GM12878 (cell line): ENCODE results near the gene TRAPPC12. TPM values are rescaled to one million over a fixed set of nuclear protein-coding genes. Genes with fewer than 3 reads are reported as not detected.

Source experiments
- ATAC-seq: fragments of 200-7000 bp; cut with Tn5 transposase; 3 replicates; pipeline ENCODE4 v1.9.1; 2020; ENCODE audit warnings: mild to moderate bottlenecking, moderate library complexity
- BruUV-seq: library from RNA; stranded (reverse); fragments of 400-500 nt; replicated peaks from 2 replicates; lab custom pipeline; 2021; lab: Mats Ljungman, UMichigan
- CTCF ChIA-PET: fragments of 300-600 bp; sonication (Branson Sonifier 250); formaldehyde crosslinking; extraction: SDS; loops from one replicate; lab custom pipeline; 2021; ENCODE audit warnings: inconsistent platforms; lab: Yijun Ruan, JAX
- POLR2A ChIA-PET: fragments of 350-600 bp; formaldehyde crosslinking; extraction: SDS; loops from one replicate; lab custom pipeline; 2021; ENCODE audit warnings: inconsistent platforms; lab: Charles Lee
- RAD21 ChIA-PET: fragments of 300-600 bp; sonication (Branson Sonifier 250); formaldehyde crosslinking; loops from one replicate; lab custom pipeline; 2023; ENCODE audit warnings: antibody characterized with exemption; ENCODE audit not compliant: unreplicated experiment; lab: Charles Lee
- SMC1A ChIA-PET: fragments of 300-600 bp; sonication (Branson Sonifier 250); formaldehyde crosslinking; loops from one replicate; lab custom pipeline; 2023; ENCODE audit not compliant: unreplicated experiment, uncharacterized antibody; lab: Charles Lee
- DNase-seq: peaks from one replicate; pipeline ENCODE4 v3.0.0-alpha.2; 2011; ENCODE audit warnings: low read depth, low spot score
- FAIRE-seq: peaks from 3 replicates; lab custom pipeline; 2011; peaks lifted over from hg19 to GRCh38; lab: Jason Lieb, UNC
- H2AFZ ChIP-seq: 2 replicates; pipeline ENCODE4 v1.6.0; 2011; ENCODE audit warnings: low read depth, low read length, control low read depth; ENCODE audit not compliant: control insufficient read depth
- H3K27ac ChIP-seq: 2 replicates; pipeline ENCODE4 v1.5.1; 2011; ENCODE audit warnings: control low read depth; ENCODE audit not compliant: control insufficient read depth, insufficient read depth
- H3K27me3 ChIP-seq, 2 experiments: replicated peaks in 1 of 2; 2 replicates each; pipeline versions ENCODE4 v1.6.0 to v1.6.1; 2011; ENCODE audit warnings: low read length in 1 of 2; ENCODE audit not compliant: control insufficient read depth in 2 of 2, insufficient read depth in 2 of 2
- H3K36me3 ChIP-seq, 2 experiments: 2 replicates each; pipeline ENCODE4 v1.5.1; 2011; ENCODE audit warnings: low read length in 1 of 2; ENCODE audit not compliant: control insufficient read depth in 2 of 2, insufficient read depth in 2 of 2
- H3K4me1 ChIP-seq: 2 replicates; pipeline ENCODE4 v1.6.1; 2011; ENCODE audit warnings: mild to moderate bottlenecking, low read length, moderate library complexity, mixed read lengths; ENCODE audit not compliant: control insufficient read depth, insufficient read depth
- H3K4me2 ChIP-seq: 2 replicates; pipeline ENCODE4 v1.6.0; 2011; ENCODE audit warnings: control low read depth; ENCODE audit not compliant: control insufficient read depth, insufficient read depth
- H3K4me3 ChIP-seq: fragments of 200-600 bp; sonication (generic); 2 replicates; pipeline ENCODE4 v1.5.1; 2016
- H3K79me2 ChIP-seq: 2 replicates; pipeline ENCODE4 v1.6.0; 2011; ENCODE audit warnings: low read length; ENCODE audit not compliant: control insufficient read depth, insufficient read depth
- H3K9ac ChIP-seq: 2 replicates; pipeline ENCODE4 v1.8.0; 2011; ENCODE audit warnings: low read length, control low read depth, mixed read lengths; ENCODE audit not compliant: control insufficient read depth, insufficient read depth
- H3K9me3 ChIP-seq: replicated peaks from 3 replicates; pipeline ENCODE4 v1.5.1; 2011; ENCODE audit warnings: mild to moderate bottlenecking, low read length; ENCODE audit not compliant: control insufficient read depth, insufficient read depth
- H4K20me1 ChIP-seq: 2 replicates; pipeline ENCODE4 v1.6.0; 2011; ENCODE audit not compliant: control insufficient read depth, insufficient read depth
- BCLAF1 ChIP-seq: fragments of 450-650 bp; IDR thresholded peaks from 2 replicates; pipeline ENCODE4 v1.6.1; 2017; ENCODE audit warnings: antibody characterized with exemption, mild to moderate bottlenecking, moderate library complexity
- CHD2 ChIP-seq: IDR thresholded peaks from 2 replicates; pipeline ENCODE4 v1.6.1; 2011; ENCODE audit warnings: low read depth, low read length, improper control_type of control experiment, borderline replicate concordance
- IKZF2 ChIP-seq, 2 experiments: fragments of 450-650 bp; IDR thresholded peaks; 2 replicates each; pipeline ENCODE4 v1.6.1; 2017; ENCODE audit warnings: mild to moderate bottlenecking in 2 of 2, moderate library complexity in 2 of 2
- MEF2A ChIP-seq: IDR thresholded peaks from 2 replicates; pipeline ENCODE4 v1.6.1; 2011; ENCODE audit warnings: low read depth, mild to moderate bottlenecking, low read length, moderate library complexity; ENCODE audit not compliant: insufficient read depth
- RELA ChIP-seq: fragments of 450-650 bp; IDR thresholded peaks from 2 replicates; pipeline ENCODE4 v1.8.0; 2014; ENCODE audit warnings: borderline replicate concordance; ENCODE audit not compliant: partially characterized antibody
- RELB ChIP-seq: fragments of 450-650 bp; IDR thresholded peaks from 2 replicates; pipeline ENCODE4 v1.6.1; 2017; ENCODE audit warnings: low read depth, mild to moderate bottlenecking, moderate library complexity
- SP1 ChIP-seq: IDR thresholded peaks from one replicate; pipeline ENCODE4 v1.6.1; 2011; ENCODE audit warnings: low read depth, low read length
- WRNIP1 ChIP-seq: IDR thresholded peaks from 2 replicates; pipeline ENCODE4 v1.6.1; 2011; ENCODE audit warnings: low read depth, low read length, improper control_type of control experiment, borderline replicate concordance
- ZNF384 ChIP-seq: IDR thresholded peaks from 2 replicates; pipeline ENCODE4 v1.6.1; 2012; ENCODE audit warnings: low read depth, mild to moderate bottlenecking, low read length, improper control_type of control experiment, borderline replicate concordance
- WGBS: methylation state at CpG from one replicate; pipeline ENCODE4 v1.1.6; 2016; ENCODE audit warnings: low lambda C conversion rate; ENCODE audit not compliant: insufficient replicate concordance, insufficient coverage; ENCODE audit errors: missing lambda C conversion rate; 5-methylcytosine and 5-hydroxymethylcytosine counted together
- in situ Hi-C: fragments of 300-500 bp; cut with MboI; formaldehyde crosslinking; loops from 9 replicates; pipeline ENCODE4 v1.14.3; 2018; ENCODE audit warnings: mixed read lengths
- intact Hi-C: fragments of 100-400 bp; cut with micrococcal nuclease; formaldehyde crosslinking; loops from one replicate; pipeline ENCODE4 v1.14.2; 2022; ENCODE audit not compliant: unreplicated experiment
- polyA plus RNA-seq, 11 experiments: library from polyadenylated mRNA; depleted of rRNA in 4 of 11; unstranded in 6 of 11; stranded (reverse) in 5 of 11; fragments of >200 nt; fragmentation: Nextera tagmentation in 4 of 11; fragmentation: Illumina TruSeq in 1 of 11; extraction: Ambion mirVana in 4 of 11; extraction: Trizol in 1 of 11; gene quantifications; 1 replicate in 1 of 11; 2 replicates in 10 of 11; pipeline versions ENCODE4 v1.2.1 to v1.2.3, GENCODE V29; 2011 to 2016; ENCODE audit warnings: inconsistent platforms in 2 of 11, missing spikeins in 2 of 11, low read depth in 1 of 11
- total RNA-seq, 4 experiments: library from RNA; depleted of rRNA in 3 of 4; stranded (reverse); fragments of >200 nt in 3 of 4; fragmentation: Illumina TruSeq in 1 of 4; extraction: Trizol in 1 of 4; gene quantifications; 2 replicates each; pipeline versions ENCODE4 v1.2.1 to v1.2.3, GENCODE V29; 2013 to 2021

TRAPPC12 gene
- total and polyA plus RNA-seq, 10 of the 15 experiments (the other 5 are each of a cell fraction or from before 2014, with no cell fraction given) = 8.6 to 77.1 (median 37.4) TPM

DNA sequence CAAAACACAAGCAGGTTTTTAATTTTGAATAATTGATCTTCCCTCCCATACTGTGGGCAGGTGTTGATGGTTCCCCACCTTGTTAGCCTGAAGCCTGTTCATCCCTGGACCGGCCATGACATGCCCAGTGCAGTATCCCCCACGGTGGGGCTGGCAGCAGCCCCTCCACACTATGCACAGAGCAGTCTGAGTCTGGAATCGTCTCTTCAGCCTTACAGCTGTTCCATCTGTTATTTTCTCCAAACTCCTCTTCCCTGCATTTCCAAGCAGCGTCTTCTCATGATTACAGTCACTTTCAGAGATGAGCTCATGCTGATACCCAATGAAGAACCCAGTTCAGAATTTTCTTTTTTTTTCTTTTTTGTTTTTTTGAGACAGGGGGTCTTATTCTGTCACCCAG lies 71.7 kb downstream of the TRAPPC12 start:
- BruUV-seq = no TSS peak
- RAD21 ChIA-PET = no interaction called here

GRCh38 chr2:3451926-3452671 lies 72.6 kb downstream of the TRAPPC12 start:
- ChIA-PET POLR2A (no interaction called here), RAD21 (no interaction called here), CTCF (interaction anchor here (1.2 to 3.1 kb wide), 4 partner anchors 8 to 28 kb away, joined by 3 to 8 read pairs (median 3); no protein-coding TSS in a partner anchor), SMC1A (no interaction called here)
- in situ Hi-C loops = loop anchor here (25.0 kb wide), 1 partner anchor 1340 kb away; no protein-coding TSS in a partner anchor
- H2AFZ ChIP-seq = no peak overlapping the region
- WGBS = 90% methylated on average over 17 of the region's 17 CpGs
- H3K36me3 ChIP-seq = peaks cover 2 to 8% of the 10 kb centered on the region in 2 experiments; a peak in 3 of 4 replicates
- FAIRE-seq (no peak), DNase-seq (no peak), ATAC-seq (no peak)
- no peaks in the 10 kb centered on the region for H4K20me1 ChIP-seq
- H3K79me2 ChIP-seq = no peaks in the 10 kb centered on the region
- no peak overlapping the region for H3K9ac ChIP-seq
- no peaks in the 10 kb centered on the region for H3K9me3 ChIP-seq
- H3K27me3 ChIP-seq = no peaks in the 10 kb centered on the region
- no peaks in the 10 kb centered on the region for H3K4me1 ChIP-seq
- no peak overlapping the region for H3K4me2 ChIP-seq
- H3K27ac ChIP-seq = no peak overlapping the region
- BruUV-seq = no TSS peak
- intact Hi-C loops = no loop called here
- H3K4me3 ChIP-seq = no peak overlapping the region
- no peak for TF ChIP-seq RELA
- no peak for TF ChIP-seq MEF2A
- TF ChIP-seq BCLAF1 = no peak
- no peak for TF ChIP-seq RELB
- no peak for TF ChIP-seq IKZF2 (IDR thresholded peaks at IDR 0.05)
- no peak for TF ChIP-seq ZNF384
- TF ChIP-seq SP1 = no peak
- no peak for TF ChIP-seq WRNIP1

More for the DNA sequence above, 71.7 kb downstream of the TRAPPC12 start:
- no peak for TF ChIP-seq CHD2
- TF ChIP-seq, all 136 proteins: peak for 0
- Histone ChIP-seq H3K79me2 (no peaks in the 10 kb centered on the region), H3K9ac (no peak overlapping the region), H3K9me3 (no peaks in the 10 kb centered on the region), H4K20me1 (no peaks in the 10 kb centered on the region), H3K36me3 (peaks cover 4 to 6% of the 10 kb centered on the region in 2 experiments; a peak in 3 of 4 replicates), H3K27me3 (no peaks in the 10 kb centered on the region), H3K4me2 (no peak overlapping the region), H3K4me1 (no peaks in the 10 kb centered on the region), H2AFZ (no peak overlapping the region), H3K4me3 (no peak overlapping the region), H3K27ac (no peak overlapping the region)
- intact Hi-C loops = no loop called here
- FAIRE-seq (no peak), ATAC-seq (no peak), DNase-seq (no peak)
- in situ Hi-C loops = loop anchor here (25.0 kb wide), 1 partner anchor 1339 kb away; no protein-coding TSS in a partner anchor
- ChIA-PET CTCF (interaction anchor here (1.2 to 1.3 kb wide), 2 partner anchors 9 to 27 kb away, joined by 3 read pairs; no protein-coding TSS in a partner anchor), SMC1A (no interaction called here), POLR2A (no interaction called here)
- WGBS = 100% methylated on average over 4 of the region's 4 CpGs
